IMR-90 (cell line): Measurements from ENCODE around the gene NCS1. TPM values are rescaled to one million over a fixed set of nuclear protein-coding genes. Genes with fewer than 3 reads are reported as not detected.

Experiments
- ATAC-seq: fragments of 200-7000 bp; cut with Tn5 transposase; 2 replicates; pipeline ENCODE4 v1.9.1; 2020; ENCODE audit warnings: low read depth, mild to moderate bottlenecking, moderate library complexity
- BruUV-seq: library from RNA; stranded (reverse); fragments of 400-500 nt; replicated peaks from 2 replicates; lab custom pipeline; 2021; lab: Mats Ljungman, UMichigan
- CTCF ChIA-PET: fragments of 300-600 bp; formaldehyde crosslinking; extraction: SDS; loops from one replicate; lab custom pipeline; 2021; ENCODE audit warnings: antibody characterized with exemption; lab: Yijun Ruan, JAX
- POLR2A ChIA-PET: fragments of 300-600 bp; sonication (Branson Sonifier 250); formaldehyde crosslinking; loops from one replicate; lab custom pipeline; 2022; ENCODE audit warnings: antibody characterized with exemption; ENCODE audit not compliant: unreplicated experiment; lab: Charles Lee
- DNase-seq: peaks from one replicate; pipeline ENCODE4 v3.0.0; 2013
- H2AFZ ChIP-seq: replicated peaks from 2 replicates; pipeline ENCODE3; 2013; ENCODE audit warnings: low read length, mild to moderate bottlenecking; ENCODE audit not compliant: poor library complexity
- H2AK5ac ChIP-seq: 2 replicates; pipeline ENCODE4 v1.6.1; 2013; ENCODE audit warnings: low read depth, low read length, inconsistent platforms
- H2AK9ac ChIP-seq: replicated peaks from 2 replicates; pipeline ENCODE3; 2013; ENCODE audit warnings: mild to moderate bottlenecking, low read depth, low read length, moderate library complexity; ENCODE audit not compliant: poor library complexity
- H2BK120ac ChIP-seq: 2 replicates; pipeline ENCODE4 v1.6.1; 2013; ENCODE audit warnings: low read depth, low read length, inconsistent platforms
- H2BK15ac ChIP-seq: 3 replicates; pipeline ENCODE4 v1.6.1; 2013; ENCODE audit warnings: low read depth, low read length, inconsistent platforms
- H2BK20ac ChIP-seq: 2 replicates; pipeline ENCODE4 v1.6.1; 2013; ENCODE audit warnings: low read depth, mild to moderate bottlenecking, inconsistent platforms, low read length, moderate library complexity
- H2BK5ac ChIP-seq: 2 replicates; pipeline ENCODE4 v1.6.1; 2013; ENCODE audit warnings: mild to moderate bottlenecking, low read depth, low read length, inconsistent platforms; ENCODE audit not compliant: poor library complexity, severe bottlenecking
- H3K14ac ChIP-seq: replicated peaks from 2 replicates; pipeline ENCODE4 v1.6.1; 2013; ENCODE audit warnings: low read depth, low read length, inconsistent platforms
- H3K18ac ChIP-seq: 2 replicates; pipeline ENCODE4 v1.6.1; 2013; ENCODE audit warnings: low read depth, low read length, control low read depth
- H3K23ac ChIP-seq: 2 replicates; pipeline ENCODE4 v1.6.1; 2013; ENCODE audit warnings: low read depth, low read length, inconsistent platforms
- H3K27ac ChIP-seq: 2 replicates; pipeline ENCODE4 v1.5.1; 2013; ENCODE audit warnings: mild to moderate bottlenecking, control low read depth, low read length; ENCODE audit not compliant: insufficient read depth
- H3K27me3 ChIP-seq: 2 replicates; pipeline ENCODE4 v1.6.1; 2013; ENCODE audit warnings: low read length; ENCODE audit not compliant: control insufficient read depth, insufficient read depth
- H3K36me3 ChIP-seq: 2 replicates; pipeline ENCODE4 v1.6.1; 2013; ENCODE audit warnings: low read length, mixed read lengths; ENCODE audit not compliant: control insufficient read depth, insufficient read depth
- H3K4ac ChIP-seq: 2 replicates; pipeline ENCODE4 v1.6.1; 2013; ENCODE audit warnings: low read depth, low read length, inconsistent platforms
- H3K4me1 ChIP-seq: 2 replicates; pipeline ENCODE4 v1.6.1; 2013; ENCODE audit warnings: low read length, mixed read lengths; ENCODE audit not compliant: control insufficient read depth, insufficient read depth
- H3K4me2 ChIP-seq: 2 replicates; pipeline ENCODE4 v1.6.1; 2013; ENCODE audit warnings: low read depth, mild to moderate bottlenecking, control low read depth, low read length, moderate library complexity
- H3K4me3 ChIP-seq: 2 replicates; pipeline ENCODE4 v1.5.1; 2013; ENCODE audit warnings: low read depth, mild to moderate bottlenecking, control low read depth, low read length, moderate library complexity; ENCODE audit not compliant: insufficient read depth
- H3K56ac ChIP-seq: 2 replicates; pipeline ENCODE4 v1.6.1; 2013; ENCODE audit warnings: low read length, inconsistent platforms; ENCODE audit not compliant: insufficient read depth; ENCODE audit errors: extremely low read depth
- H3K79me1 ChIP-seq, 2 experiments: 2 replicates each; pipeline ENCODE4 v1.6.1; 2013; ENCODE audit warnings: low read length in 2 of 2, inconsistent platforms in 1 of 2, low read depth in 1 of 2
- H3K9ac ChIP-seq: 2 replicates; pipeline ENCODE4 v1.6.1; 2013; ENCODE audit warnings: low read depth, low read length, control low read depth
- H3K9me1 ChIP-seq: 2 replicates; pipeline ENCODE4 v1.6.1; 2013; ENCODE audit warnings: low read length, inconsistent platforms; ENCODE audit not compliant: insufficient read depth
- H3K9me3 ChIP-seq: 2 replicates; pipeline ENCODE4 v1.6.1; 2013; ENCODE audit warnings: low read length; ENCODE audit not compliant: control insufficient read depth, insufficient read depth
- H4K20me1 ChIP-seq: 2 replicates; pipeline ENCODE4 v1.6.1; 2013; ENCODE audit warnings: low read length, inconsistent platforms; ENCODE audit not compliant: insufficient read depth
- H4K5ac ChIP-seq: 2 replicates; pipeline ENCODE4 v1.6.1; 2013; ENCODE audit warnings: mild to moderate bottlenecking, low read depth, low read length, control low read depth
- H4K8ac ChIP-seq, 2 experiments: 2 replicates each; pipeline ENCODE4 v1.6.1; 2013; ENCODE audit warnings: low read depth in 2 of 2, low read length in 2 of 2, control low read depth in 1 of 2, inconsistent platforms in 1 of 2
- H4K91ac ChIP-seq: 2 replicates; pipeline ENCODE4 v1.6.1; 2013; ENCODE audit warnings: low read depth, low read length, inconsistent platforms; ENCODE audit not compliant: insufficient read depth
- NFE2L2 ChIP-seq: fragments of 150-350 bp; IDR thresholded peaks from 2 replicates; pipeline ENCODE4 v1.6.1; 2016; ENCODE audit warnings: low read depth, mild to moderate bottlenecking, low read length
- RFX5 ChIP-seq: IDR thresholded peaks from 2 replicates; pipeline ENCODE4 v1.8.0; 2012; ENCODE audit warnings: low read depth, mild to moderate bottlenecking, low read length, moderate library complexity
- WGBS, 2 experiments: methylation state at CpG; one replicate each; pipeline versions ENCODE4 v1.1.5 to v1.1.7; 2013; ENCODE audit warnings: missing lambda C conversion rate in 2 of 2; ENCODE audit not compliant: insufficient read length in 1 of 2; ENCODE audit errors: extremely low coverage in 2 of 2; 5-methylcytosine and 5-hydroxymethylcytosine counted together
- dilution Hi-C: fragments of 300-500 bp; cut with HindIII; formaldehyde crosslinking; loops from one replicate; pipeline ENCODE4 v1.14.3; 2018; ENCODE audit warnings: low sequenced_read_pairs; ENCODE audit not compliant: unreplicated experiment
- in situ Hi-C: fragments of 300-500 bp; cut with MboI; formaldehyde crosslinking; loops from 3 replicates; pipeline ENCODE4 v1.14.3; 2019; ENCODE audit warnings: low sequenced_read_pairs, inconsistent platforms, mixed read lengths
- intact Hi-C: fragments of 100-400 bp; cut with micrococcal nuclease; formaldehyde crosslinking; loops from 2 replicates; pipeline ENCODE4 v1.10.0; 2022
- polyA plus RNA-seq, 3 experiments: library from polyadenylated mRNA; depleted of rRNA; stranded (reverse); fragments of >200 nt; gene quantifications; 2 replicates each; pipeline ENCODE4 v1.2.3, GENCODE V29; 2012; ENCODE audit warnings: low replicate concordance in 1 of 3
- total RNA-seq: library from RNA; depleted of rRNA; stranded (reverse); fragments of >200 nt; gene quantifications from 2 replicates; pipeline ENCODE4 v1.2.3, GENCODE V29; 2012

NCS1 gene
- total and polyA plus RNA-seq, 2 of the 4 experiments (the other 2 are of a cell fraction): 41.0 to 60.5 TPM

- no TSS peak for BruUV-seq
- POLR2A ChIA-PET: interaction anchor here (0.6 kb wide), 1 partner anchor 17 kb away, joined by 3 read pairs; no protein-coding TSS in a partner anchor
- dilution Hi-C loops: no loop called here
These were observed 9.6 kb downstream of the NCS1 start for GRCh38 chr9:130181678-130182380.

More at GRCh38 chr9:130181678-130182380, 9.6 kb downstream of the NCS1 start:
- H3K27me3 ChIP-seq: no peaks in the 10 kb centered on the region
- no peak overlapping the region for H3K27ac ChIP-seq
- no peak overlapping the region for H3K56ac ChIP-seq
- no peak overlapping the region for H2AK9ac ChIP-seq
- no peak overlapping the region for H2BK5ac ChIP-seq
- intact Hi-C loops: loop anchor here (5.0 kb wide), 1 partner anchor 40 kb away; no protein-coding TSS in a partner anchor
- no peak overlapping the region for H3K4me3 ChIP-seq
- H3K9ac ChIP-seq: no peak overlapping the region
- H2BK20ac ChIP-seq: no peak overlapping the region
- no peaks in the 10 kb centered on the region for H3K9me3 ChIP-seq
- H4K5ac ChIP-seq: no peak overlapping the region
- WGBS, 2 experiments: 98% methylated on average over 22 of the region's 33 CpGs; no CpG with 5 or more reads in 1 of the 2 experiments
- CTCF ChIA-PET: no interaction called here
- in situ Hi-C loops: no loop called here
- H3K18ac ChIP-seq: no peak overlapping the region
- no peak overlapping the region for H2BK15ac ChIP-seq
- H3K36me3 ChIP-seq: peaks cover 11% of the 10 kb centered on the region; the same call in 1 of the 2 replicates
- H3K9me1 ChIP-seq: peaks cover 29% of the 10 kb centered on the region
- no peak overlapping the region; the same call in 1 of the 2 replicates for H2AK5ac ChIP-seq
- H2AFZ ChIP-seq: no peak overlapping the region
- ATAC-seq: no peak
- no peak for TF ChIP-seq RFX5
- TF ChIP-seq NFE2L2: no peak
- no peak overlapping the region for H3K4me2 ChIP-seq
- peaks cover 53% of the 10 kb centered on the region for H4K20me1 ChIP-seq
- no peak overlapping the region for H2BK120ac ChIP-seq
- no peak overlapping the region for H3K14ac ChIP-seq
- DNase-seq: no peak
- peaks cover 29 to 79% of the 10 kb centered on the region in 2 experiments for H3K79me1 ChIP-seq
- no peak overlapping the region for H3K23ac ChIP-seq
- peaks cover 30% of the 10 kb centered on the region for H3K4me1 ChIP-seq
- peak overlapping the region; percentile 22; the same call in 1 of the 2 replicates for H3K4ac ChIP-seq
- H4K8ac ChIP-seq: no peak overlapping the region
- H4K91ac ChIP-seq: 0 out of 2 replicates have a peak overlapping the region, but pooled peaks have one; percentile 2
